Lung (tissue), 12 donors: ENCODE measurements around the gene OSBPL9. TPM values are rescaled to one million over a fixed set of nuclear protein-coding genes. Genes with fewer than 3 reads are reported as not detected.

ENCODE experiments used
- ATAC-seq: fragments of 200-7000 bp; cut with Tn5 transposase; one replicate; pipeline ENCODE4 v1.9.1; 2020; ENCODE audit warnings: moderate number of reproducible peaks; ENCODE audit not compliant: insufficient read depth, low FRiP score
- DNase-seq, 3 donors: peaks; one replicate each; pipeline ENCODE4 v3.0.0-alpha.2; 2013 to 2017
- H3K27ac ChIP-seq, 2 donors: one replicate each; pipeline ENCODE4 v1.5.1; 2013; ENCODE audit warnings: mild to moderate bottlenecking in 2 of 2, moderate library complexity in 2 of 2, control low read depth in 1 of 2, inconsistent platforms in 1 of 2, low read depth in 1 of 2, low read length in 1 of 2
- H3K27me3 ChIP-seq, 3 donors: one replicate each; pipeline ENCODE4 v1.5.1; 2013; ENCODE audit warnings: low read length in 2 of 3; ENCODE audit not compliant: control insufficient read depth in 3 of 3, insufficient read depth in 3 of 3
- H3K36me3 ChIP-seq, 4 donors: one replicate each; pipeline ENCODE4 v1.5.1; 2013; ENCODE audit warnings: low read length in 4 of 4, mild to moderate bottlenecking in 1 of 4, moderate library complexity in 1 of 4; ENCODE audit not compliant: control insufficient read depth in 4 of 4, insufficient read depth in 4 of 4
- H3K4me1 ChIP-seq, 5 donors: one replicate each; pipeline ENCODE4 v1.5.1; 2013; ENCODE audit warnings: low read length in 5 of 5, mild to moderate bottlenecking in 2 of 5, moderate library complexity in 1 of 5; ENCODE audit not compliant: control insufficient read depth in 5 of 5, insufficient read depth in 5 of 5
- H3K4me3 ChIP-seq: one replicate; pipeline ENCODE4 v1.5.1; 2013; ENCODE audit warnings: mild to moderate bottlenecking, control low read depth, moderate library complexity
- H3K9ac ChIP-seq, 2 donors: one replicate each; pipeline ENCODE4 v1.5.1; 2013; ENCODE audit warnings: low read length in 2 of 2, control low read depth in 1 of 2; ENCODE audit not compliant: insufficient read depth in 1 of 2
- H3K9me3 ChIP-seq, 4 donors: one replicate each; pipeline ENCODE4 v1.5.1; 2013; ENCODE audit warnings: low read length in 3 of 4, mild to moderate bottlenecking in 1 of 4, moderate library complexity in 1 of 4; ENCODE audit not compliant: control insufficient read depth in 4 of 4, insufficient read depth in 3 of 4
- CTCF ChIP-seq: IDR thresholded peaks from 2 replicates; pipeline ENCODE4 v1.5.1; 2012; ENCODE audit warnings: mild to moderate bottlenecking; ENCODE audit errors: control extremely low read depth, extremely low read depth
- WGBS, 2 donors: extraction: QIAGEN DNeasy Blood & Tissue Kit; methylation state at CpG; one replicate each; pipeline ENCODE4 v1.1.7; 2013; 5-methylcytosine and 5-hydroxymethylcytosine counted together
- polyA plus RNA-seq, 2 donors: library from polyadenylated mRNA; stranded (reverse); fragments of 200-250 nt; gene quantifications; one replicate each; pipeline ENCODE4 v1.2.1, GENCODE V29; 2013
- total RNA-seq, 2 donors: library from RNA; depleted of rRNA in 1 of 2; stranded (reverse); fragments of >200 nt in 1 of 2; gene quantifications; one replicate each; pipeline ENCODE4 v1.2.1, GENCODE V29; 2014 to 2021
- donor health status: control.
- donor health status: control.
- donor health status: Bipolar disorder and iron deficiency.
- donor health status: healthy.
- donor health status: DM: yes; HTN: yes; CAD: no.

Gene OSBPL9
- total and polyA plus RNA-seq, 4 donors = 36.8 to 135 (median 72.4) TPM

DNA sequence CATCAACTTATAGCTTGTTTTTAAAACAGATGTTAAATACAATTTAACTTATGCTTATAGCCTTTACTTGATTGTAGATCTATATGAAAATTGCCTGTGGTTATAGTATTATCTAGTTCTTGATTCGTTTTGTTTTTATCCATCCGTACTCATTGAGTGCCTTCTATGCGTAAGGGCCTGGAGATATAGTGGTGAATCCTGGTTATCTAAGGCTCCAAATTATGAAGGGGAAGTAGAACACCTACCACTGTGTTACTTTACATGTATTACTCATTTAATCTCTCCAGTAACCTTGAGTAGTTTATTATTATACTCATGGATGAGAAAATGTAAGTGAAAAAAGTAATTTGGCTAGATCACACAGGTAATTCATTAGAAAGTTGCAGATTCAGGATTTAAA lies 121.8 kb downstream of the OSBPL9 start:
- H3K36me3 ChIP-seq = peaks cover 0 to 2% (median 0%) of the 10 kb centered on the region in 4 donors

DNA sequence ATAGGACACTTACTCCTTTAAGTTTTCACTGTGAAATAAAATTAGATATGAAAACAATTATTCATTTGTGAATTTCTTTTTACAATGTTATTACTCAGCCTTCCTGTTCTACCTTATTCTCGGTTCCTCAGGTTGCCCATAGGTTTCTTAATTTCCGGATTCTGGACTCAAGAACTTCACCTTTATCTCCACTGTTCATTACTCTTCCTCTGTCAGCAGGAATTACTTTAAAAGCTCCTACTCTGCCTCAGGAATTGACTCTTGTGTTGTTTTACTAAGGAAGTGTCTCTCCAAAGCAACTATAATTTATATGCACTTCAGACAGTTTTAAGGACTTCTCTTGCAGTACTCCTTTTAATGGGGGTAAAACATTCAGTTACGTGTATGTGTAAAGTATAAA lies 123.8 kb downstream of the OSBPL9 start:
- no peak overlapping the region for H3K4me3 ChIP-seq
- no peak overlapping the region for H3K9ac ChIP-seq
- no peak for ATAC-seq
- H3K27ac ChIP-seq = no peak overlapping the region
- no peaks in the 10 kb centered on the region for H3K27me3 ChIP-seq
- peaks cover 0 to 2% (median 0%) of the 10 kb centered on the region in 4 donors for H3K36me3 ChIP-seq
- peaks cover 0 to 10% (median 0%) of the 10 kb centered on the region in 5 donors for H3K4me1 ChIP-seq
- TF ChIP-seq CTCF = no peak
- H3K9me3 ChIP-seq = no peaks in the 10 kb centered on the region
- DNase-seq = no peak
- WGBS, 2 donors = 56 to 60% methylated on average over 3 of the region's 3 CpGs

More for the DNA sequence above, 121.8 kb downstream of the OSBPL9 start:
- TF ChIP-seq CTCF = no peak
- H3K27ac ChIP-seq = no peak overlapping the region
- H3K4me3 ChIP-seq = no peak overlapping the region
- 90 to 94% methylated on average over 3 of the region's 3 CpGs for WGBS, 2 donors
- no peaks in the 10 kb centered on the region for H3K27me3 ChIP-seq
- H3K4me1 ChIP-seq = peaks cover 0 to 13% (median 4%) of the 10 kb centered on the region in 5 donors
- no peaks in the 10 kb centered on the region for H3K9me3 ChIP-seq
- ATAC-seq = no peak
- DNase-seq = no peak
- H3K9ac ChIP-seq = no peak overlapping the region

GRCh38 chr1:51741121-51741681 lies 124.3 kb downstream of the OSBPL9 start:
- H3K9me3 ChIP-seq = no peaks in the 10 kb centered on the region
- no peaks in the 10 kb centered on the region for H3K27me3 ChIP-seq
- peaks cover 0 to 10% (median 0%) of the 10 kb centered on the region in 5 donors for H3K4me1 ChIP-seq
- no peak for DNase-seq
- 76 to 87% methylated on average over 1 of the region's 1 CpG for WGBS, 2 donors
- TF ChIP-seq CTCF = no peak
- no peak overlapping the region for H3K27ac ChIP-seq
- H3K4me3 ChIP-seq = no peak overlapping the region
- H3K9ac ChIP-seq = no peak overlapping the region
- H3K36me3 ChIP-seq = peaks cover 0 to 2% (median 0%) of the 10 kb centered on the region in 4 donors
- no peak for ATAC-seq
